GM18511 (cell line): ENCODE measurements around the gene POMGNT1.
A peak's percentile ranks its signal among the peaks of the same experiment; 100 is the strongest.

ENCODE experiments used
- ATAC-seq: cut with Tn5 transposase; IDR thresholded peaks from one replicate; pipeline ENCODE4 v1.9.1; 2021; ENCODE audit warnings: mild to moderate bottlenecking, moderate library complexity; ENCODE audit not compliant: unreplicated experiment

Gene POMGNT1

DNA sequence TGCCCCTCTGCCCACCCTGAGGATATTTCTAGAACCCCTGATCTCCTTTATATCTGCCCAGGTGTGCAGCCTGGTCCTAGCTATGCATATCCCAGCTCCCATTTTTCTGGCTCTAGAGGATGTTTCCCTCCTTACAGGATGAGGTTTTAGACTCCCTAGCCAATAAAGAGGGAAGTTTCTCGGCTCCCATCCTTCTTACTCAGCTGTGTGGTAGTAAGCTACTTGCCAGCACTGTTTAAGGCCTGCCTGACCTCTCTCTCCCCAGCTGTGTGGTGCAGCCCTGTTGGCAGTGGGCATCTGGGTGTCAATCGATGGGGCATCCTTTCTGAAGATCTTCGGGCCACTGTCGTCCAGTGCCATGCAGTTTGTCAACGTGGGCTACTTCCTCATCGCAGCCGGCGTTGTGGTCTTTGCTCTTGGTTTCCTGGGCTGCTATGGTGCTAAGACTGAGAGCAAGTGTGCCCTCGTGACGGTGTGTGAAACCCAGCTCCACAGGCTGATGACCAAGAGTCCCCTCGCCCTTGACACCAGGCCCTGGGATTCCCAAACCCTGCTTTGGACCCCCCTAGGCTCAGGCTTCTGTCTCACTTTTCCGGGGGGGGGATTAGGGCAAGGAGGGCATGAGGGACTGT is 14.2 kb downstream of the POMGNT1 start:
- no peak for ATAC-seq

DNA sequence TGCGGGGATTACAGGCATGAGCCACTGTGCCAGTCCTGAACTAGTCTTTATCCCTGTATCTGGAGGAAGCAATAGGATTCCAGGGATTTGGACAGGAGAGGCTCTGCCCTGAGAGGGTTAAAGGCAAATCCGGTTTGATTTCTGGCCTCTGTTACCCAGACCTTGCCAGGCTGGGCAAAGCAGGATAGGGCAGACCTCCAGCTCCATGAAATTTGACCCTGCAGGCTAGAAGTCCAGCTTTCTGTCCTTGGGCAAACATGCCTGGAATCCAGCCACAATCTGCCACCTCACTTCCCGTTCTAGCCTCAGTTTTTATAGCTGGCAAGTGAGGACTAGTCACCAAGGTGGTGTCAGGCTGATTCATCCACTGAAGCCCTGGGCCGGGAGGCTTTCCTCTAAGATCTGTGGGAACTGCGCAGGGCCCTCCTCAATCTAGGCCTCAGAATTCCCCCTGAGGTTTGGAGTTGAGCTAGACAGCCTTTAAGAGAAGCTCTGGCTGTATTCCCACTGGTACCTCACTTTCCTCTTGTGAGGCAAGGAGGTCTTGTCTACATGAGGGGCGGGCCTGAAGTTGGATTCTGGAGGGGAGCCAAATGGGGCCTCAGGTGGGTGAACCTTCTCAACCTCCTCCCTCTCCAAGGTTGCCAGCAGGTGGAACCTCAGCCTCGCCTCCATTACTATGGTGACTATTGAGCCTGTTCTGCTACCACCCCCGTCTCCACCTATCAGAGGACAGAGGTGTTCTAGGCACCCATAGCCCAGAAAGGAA is 15.0 kb downstream of the POMGNT1 start:
- no peak for ATAC-seq

DNA sequence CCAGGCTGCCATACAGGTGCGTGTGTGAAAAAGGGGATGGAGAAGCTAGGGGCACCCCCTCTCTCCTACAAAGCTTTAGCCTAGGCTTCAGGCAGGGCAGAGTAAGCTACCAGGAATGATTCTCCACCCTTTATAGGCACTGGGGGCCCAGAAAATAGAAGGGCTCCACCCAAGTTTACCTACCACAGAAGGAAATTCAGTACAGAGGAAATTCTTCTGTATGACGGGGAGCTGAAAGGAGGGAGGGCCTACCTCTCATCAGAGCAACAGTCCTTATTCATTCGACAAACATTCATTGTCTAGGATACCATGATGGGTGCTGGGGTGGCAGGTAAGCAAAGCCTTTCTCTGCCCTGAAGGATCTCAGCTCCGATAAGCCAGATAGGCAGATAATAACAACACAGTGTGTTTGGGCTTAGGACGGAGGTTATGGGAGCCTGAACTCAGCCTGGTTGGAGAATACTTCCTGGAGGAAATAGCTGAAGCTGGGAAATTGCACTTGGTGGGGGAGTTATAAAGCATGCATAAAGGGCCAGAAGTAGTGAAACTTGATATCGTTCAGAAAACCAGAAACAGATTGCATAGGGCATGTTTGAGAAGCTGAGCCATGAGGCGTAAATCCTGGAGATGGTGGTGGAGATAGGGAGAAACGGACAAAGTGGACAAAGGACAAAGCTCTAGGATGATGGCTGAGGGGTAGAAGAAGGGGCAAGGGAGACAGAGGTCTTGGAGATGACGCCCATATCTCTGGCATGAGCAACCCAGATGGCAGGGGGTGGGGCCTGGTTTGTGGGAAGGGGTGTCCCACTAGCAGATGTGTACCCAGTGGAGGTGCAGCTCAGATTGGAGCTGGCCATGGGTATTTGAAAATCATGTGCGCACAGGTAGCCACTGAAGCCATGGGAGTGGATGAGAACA is 16.6 kb downstream of the POMGNT1 start:
- no peak for ATAC-seq

DNA sequence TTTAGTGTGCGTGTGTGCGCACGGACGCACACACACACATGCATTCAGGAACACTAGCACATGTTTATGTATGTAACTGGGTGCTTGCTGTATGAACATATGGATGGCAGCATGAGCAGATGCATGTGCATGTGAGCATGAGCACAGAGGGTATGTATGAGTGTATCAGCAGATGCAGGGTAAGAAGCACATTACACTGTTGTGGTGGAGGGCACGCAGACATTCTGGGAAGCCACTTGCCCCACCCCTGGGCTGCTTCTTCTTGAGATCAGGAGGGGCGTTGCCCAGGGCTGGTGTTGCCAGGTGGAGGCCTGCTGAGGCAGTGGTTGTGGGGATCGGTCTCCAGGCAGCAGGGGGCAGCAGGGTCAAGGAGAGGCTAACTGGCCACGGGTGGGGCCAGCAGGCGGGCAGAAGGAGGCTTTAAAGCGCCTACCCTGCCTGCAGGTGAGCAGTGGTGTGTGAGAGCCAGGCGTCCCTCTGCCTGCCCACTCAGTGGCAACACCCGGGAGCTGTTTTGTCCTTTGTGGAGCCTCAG is 18.1 kb downstream of the POMGNT1 start:
- ATAC-seq: no peak

DNA sequence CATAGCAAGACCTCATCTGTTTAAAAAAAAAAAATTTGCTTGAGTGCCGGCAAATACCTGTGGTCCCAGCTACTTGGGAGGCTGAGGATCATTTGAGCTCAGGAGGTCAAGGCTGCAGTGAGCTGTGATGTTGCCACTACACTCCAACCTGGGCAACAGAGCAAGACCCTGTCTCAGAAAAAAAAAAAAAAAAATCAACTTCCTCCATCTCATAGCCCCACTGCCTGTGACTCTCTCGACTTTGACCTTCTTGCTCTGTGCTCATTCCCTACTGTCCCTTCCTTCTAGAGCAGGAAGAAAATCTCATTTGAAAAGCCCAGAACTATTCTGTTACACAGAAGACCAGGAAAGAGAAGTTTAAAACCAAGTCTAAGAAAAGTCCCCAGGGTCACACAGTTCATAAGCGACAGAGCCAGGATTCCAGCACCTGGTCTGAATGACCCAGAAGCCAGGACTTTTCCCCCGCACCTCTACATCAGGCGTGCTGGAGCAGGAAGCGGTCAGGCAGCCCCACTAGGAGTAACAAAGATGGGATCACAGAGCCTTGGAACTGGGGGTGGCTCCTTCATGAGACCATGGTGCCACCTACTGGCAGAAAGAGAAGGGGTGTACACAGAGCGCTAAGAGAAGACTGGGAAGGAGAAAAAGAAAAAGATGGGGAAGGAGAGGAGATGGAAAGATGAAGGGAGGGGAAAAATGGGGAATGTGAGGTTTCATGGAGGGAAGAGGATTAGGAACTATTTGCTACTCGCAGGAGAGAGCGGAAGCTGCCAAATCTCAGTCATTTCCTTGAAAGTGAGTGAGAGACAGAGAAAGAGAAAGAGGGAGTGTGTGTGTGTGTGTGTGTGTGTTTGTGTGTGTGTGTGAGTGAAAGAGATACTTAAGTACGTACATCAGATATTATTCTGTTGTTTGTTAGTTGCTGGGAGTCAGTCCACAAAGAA is 18.8 kb downstream of the POMGNT1 start:
- peak; percentile 68 for ATAC-seq

DNA sequence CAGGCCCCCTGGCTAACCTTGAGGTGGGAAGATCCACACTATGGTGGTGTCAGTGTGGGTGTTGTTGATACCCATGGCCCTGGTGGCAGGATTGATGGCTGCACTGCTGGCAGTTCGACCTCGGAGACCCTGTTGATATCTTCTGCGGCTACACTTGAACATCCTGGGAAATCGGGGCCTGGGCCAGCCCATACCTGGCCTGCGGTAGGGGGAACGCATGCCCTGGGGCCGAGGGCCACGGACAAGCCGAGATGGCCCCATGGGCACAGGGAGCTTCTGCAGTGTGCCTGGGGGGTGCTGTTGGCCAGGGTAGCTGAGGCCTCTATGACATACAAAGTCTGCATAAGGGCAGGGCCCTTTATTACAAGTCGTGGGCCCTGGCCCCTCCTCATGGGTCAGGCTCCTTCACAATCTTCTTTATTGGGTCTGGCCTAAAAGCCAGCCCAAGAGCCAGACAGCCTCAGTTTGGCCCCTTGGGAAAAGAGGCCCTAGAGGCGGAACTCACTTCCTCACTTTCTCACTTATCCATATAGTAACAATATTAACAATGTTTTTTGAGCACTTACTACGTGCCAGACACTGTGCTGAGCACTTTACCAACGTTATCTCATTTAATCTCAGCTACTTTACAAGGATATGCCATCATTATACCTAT is 21.9 kb downstream of the POMGNT1 start, which contains the start of gene P3R3URF:
P3R3URF (minus strand) TSS at position 278 of the 655 bp plus-strand sequence; CDS start at position 261, 17 bp downstream.
- no peak for ATAC-seq

DNA sequence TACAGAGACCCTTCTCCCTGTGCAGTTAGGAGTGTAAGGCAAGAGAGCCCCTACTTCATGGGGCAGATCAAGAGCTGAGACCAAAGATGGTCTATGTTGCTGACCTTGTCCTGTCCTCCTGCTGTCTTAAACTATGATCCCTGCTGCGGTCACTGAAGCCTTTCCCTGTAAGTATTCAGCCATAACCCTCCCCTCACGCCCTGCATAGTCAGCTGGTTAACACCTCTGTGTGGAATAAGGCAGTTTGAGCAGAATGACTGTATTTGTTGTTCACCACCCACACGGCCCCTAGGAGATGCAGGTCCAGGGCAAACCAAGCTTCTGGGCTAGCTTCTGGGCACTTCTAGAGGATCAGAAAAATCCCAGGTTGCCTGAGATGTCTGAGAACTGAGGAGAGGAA is 23.0 kb downstream of the POMGNT1 start:
- ATAC-seq: no peak

DNA sequence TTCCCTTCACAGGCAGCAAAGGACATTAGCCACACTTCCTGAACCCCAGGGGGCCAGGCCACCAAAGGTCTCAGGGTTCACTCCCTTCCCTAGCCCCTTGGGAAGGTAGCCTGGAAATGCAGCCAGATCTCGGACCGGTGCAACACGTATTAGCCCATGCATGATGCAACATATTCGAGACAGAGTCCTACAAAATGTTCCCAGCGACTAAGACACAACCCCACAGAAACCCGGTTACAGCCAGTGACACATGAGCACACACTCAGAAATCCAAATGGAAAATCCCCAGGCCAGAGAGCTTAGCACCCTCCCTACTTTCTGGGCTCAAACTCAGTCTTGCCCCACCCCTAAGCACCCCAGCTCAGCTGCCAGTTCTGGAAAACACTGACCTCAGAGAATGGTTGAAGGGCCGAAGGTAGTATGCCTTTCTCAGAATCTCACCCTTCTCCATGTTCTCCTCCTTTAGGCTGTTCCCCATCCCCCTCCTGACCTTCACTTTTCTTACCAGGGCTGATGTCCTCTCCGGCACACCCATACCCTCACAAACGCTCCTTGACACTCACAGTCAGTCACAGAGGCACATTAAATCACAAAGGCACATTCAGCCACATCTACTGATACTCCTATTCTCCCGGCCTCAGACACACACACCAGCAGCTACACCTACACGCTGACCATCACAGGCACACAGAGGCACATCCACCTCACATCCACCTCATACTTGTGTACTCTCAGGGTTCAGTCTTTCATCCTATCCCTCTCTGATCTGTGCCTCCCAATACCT is 23.6 kb downstream of the POMGNT1 start, which contains the start of gene TSPAN1:
TSPAN1 (plus strand) TSS at position 640 of the 784 bp plus-strand sequence. CDS start 6,021 bp downstream, outside the sequence.
- ATAC-seq: no peak

DNA sequence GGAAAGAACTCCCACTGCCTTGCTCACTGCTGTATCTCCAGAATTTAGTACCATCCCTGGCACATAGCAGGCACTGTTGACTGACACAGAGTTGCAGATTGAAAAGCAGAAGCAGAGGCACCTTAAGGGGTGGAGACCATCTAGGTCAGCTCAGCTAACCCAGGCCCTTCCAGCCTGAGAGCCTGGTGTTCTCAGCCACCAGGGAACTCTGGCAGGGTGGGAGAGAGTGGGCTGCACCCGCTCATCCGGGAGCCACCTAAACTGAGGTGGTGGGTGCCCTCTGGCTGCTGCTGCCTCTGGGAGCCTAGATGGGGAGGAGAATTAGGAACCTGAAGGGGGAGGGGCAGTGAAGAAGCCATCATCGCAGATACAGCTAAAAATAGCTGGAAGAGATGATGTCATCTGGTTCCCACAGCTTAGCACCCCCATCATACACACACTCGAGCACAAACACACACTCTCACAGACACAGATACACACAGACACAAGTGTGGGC is 24.8 kb downstream of the POMGNT1 start:
- no peak for ATAC-seq

DNA sequence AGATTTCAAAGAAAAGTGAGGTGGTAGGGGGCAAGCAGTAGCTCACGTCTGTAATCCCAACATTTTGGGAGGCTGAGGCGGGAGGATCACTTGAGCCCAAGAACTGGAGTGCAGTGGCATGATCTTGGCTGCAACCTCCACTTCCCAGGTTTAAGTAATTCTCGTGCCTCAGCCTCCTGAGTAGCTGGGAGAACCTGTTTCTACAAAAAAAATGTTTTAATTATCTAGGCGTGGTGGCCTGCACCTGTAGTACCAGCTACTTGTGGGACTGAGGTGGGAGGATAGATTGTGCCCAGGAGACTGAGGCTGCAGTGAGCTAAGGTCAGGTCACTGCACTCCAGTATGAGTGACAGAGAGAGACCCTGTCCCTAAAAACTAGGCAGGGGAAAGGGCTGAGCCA is 25.9 kb downstream of the POMGNT1 start:
- ATAC-seq: no peak

DNA sequence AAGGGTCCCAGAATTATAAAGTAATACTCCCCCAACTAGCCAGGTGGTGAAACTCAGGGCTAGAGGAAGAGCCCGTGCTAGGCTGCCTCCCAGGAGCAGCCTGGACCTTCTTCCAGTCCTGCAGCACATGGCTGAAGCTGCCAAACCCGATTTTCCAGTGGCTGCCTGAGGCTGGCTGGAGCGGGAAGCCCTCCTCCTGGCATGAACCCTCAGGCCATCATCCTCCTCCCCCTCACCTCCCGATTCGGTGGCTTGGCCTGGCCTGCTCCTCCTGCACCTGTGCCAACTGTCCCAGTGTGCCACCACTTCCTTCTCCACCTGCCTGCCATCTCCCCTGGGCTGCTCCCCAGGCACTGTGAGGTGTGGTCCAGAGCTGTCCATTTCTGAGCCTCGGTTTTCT is 26.4 kb downstream of the POMGNT1 start:
- no peak for ATAC-seq

DNA sequence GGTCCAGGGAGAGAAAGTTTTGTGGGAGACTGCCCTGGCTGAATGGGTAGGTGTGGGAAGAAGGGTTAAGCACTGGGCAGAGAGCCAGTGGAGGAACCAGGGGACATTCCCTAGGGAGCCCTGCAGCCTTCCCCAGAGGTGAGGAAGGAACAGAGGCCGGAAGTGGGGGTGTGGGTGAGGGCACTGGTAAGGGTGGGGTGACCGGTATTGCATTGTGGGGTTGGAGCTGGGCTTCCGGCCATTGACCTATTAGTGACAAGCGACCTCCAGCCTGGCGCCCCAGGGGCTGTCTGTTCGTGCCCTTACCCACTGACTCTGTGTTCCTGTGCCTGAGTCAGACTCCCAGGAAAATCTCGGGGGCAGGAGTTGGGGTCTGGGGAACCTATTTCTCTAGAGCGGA is 26.9 kb downstream of the POMGNT1 start:
- no peak for ATAC-seq

DNA sequence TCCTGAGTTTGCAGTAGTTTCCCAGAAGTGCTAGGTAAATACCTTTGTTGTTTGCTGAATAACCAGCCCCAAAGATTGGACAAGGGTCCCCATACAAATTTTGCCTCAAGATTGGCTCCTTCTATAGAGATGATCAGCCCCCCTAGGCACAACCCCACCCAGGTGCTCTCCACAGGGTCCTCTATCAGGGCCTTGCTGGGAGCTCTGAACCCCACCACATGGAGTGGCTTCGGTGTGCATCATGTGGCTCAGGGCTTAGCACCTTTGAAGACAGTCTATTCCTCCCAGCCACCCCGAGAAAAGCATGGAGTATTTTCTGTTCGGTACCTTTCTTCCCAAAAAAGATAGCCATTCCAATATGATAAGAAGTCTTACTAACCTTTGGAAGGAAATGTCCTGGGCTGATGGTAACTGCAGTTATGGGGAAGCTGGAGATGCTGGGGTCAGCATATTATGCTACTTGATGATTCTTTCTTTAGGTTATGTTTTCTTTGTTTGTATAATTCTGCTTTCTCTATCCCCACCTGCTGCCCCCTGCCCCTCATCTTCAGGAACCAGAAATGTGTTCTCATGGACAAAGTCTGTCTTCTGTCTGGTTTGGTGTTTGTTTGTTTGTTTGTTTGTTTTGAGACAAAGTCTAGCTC is 28.3 kb downstream of the POMGNT1 start:
- no peak for ATAC-seq

DNA sequence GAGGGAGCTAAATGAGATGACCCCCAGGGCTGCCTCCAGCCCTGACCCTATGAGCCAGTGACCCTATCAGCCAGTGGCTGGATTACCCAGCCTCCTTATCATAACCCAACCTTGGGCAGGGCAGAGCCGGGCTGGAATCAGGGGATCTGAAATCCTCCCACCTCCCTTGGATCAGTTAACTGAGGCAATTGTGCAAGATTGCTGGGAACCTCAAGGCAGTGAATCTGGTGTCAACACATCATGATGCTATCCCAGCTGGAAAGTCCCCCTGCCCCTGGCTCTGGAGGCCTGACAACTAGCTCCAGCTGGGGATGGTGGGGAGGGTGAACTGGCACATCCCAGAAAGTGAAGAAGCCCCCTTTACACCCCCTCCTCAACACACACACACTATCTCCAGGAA is 29.8 kb downstream of the POMGNT1 start:
- ATAC-seq: no peak

DNA sequence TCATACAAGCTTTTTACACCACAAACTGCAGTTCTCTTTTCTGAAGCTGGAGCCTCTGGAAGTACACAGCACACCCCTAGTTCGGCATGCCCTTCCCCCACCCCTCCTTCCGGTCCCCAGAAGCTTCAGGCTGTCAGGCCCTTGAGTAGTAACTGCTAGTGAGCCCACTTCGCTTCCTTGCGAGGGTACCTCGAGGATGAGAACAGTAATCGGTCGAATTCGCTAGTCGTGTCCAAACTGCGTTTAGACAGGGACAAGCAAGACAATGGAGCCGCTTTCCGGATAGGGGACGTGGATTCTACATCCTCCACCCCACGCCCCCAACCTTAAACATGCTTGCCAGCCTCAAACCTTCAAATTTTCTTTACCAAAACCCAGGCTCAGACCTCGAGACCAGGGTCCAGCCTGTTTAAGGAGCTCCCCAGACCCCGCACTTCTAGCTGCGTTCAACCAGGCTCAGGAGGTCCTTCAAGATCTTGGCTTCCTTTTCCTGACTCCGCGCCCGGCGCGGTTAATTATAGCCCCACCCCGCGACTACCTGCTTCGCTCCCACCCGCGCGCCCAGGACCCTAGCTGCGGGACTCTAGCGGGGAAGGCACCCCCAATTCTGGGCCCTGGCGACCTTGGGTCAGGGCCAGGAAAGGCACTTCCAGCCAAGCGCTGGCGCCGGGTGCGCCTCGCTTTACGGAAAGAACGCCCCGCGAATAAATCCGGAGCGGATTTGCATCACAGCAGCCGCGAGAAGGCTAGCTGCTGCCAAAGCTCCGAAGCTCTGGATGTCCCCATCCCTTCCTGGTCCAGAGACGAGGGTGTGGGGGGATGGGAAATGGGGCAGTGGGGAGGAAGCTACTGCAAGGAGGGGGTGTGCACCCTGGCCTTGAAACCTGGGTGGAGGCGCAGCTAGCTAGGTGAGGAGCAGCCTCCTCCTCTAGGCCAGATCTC is 31.4 kb downstream of the POMGNT1 start:
- no peak for ATAC-seq

DNA sequence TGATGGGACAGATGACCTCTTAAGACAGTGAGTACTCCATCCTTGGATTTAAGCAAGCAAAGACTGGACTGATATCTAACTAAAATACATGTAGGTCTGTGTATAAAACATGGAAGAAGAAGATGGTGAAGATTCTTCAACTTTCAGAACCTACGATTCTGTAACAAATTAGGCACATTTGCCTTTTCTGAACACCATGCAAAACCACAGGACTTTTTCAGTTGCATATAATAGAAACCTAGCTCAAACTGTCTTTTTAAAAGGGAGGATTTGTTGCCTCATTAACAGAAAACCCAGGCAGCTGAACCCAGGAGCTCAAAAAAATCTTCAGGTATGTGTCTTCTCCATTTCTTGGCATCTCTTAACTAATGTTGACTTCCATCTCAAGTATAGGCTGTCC is 38.0 kb downstream of the POMGNT1 start:
- ATAC-seq: no peak

DNA sequence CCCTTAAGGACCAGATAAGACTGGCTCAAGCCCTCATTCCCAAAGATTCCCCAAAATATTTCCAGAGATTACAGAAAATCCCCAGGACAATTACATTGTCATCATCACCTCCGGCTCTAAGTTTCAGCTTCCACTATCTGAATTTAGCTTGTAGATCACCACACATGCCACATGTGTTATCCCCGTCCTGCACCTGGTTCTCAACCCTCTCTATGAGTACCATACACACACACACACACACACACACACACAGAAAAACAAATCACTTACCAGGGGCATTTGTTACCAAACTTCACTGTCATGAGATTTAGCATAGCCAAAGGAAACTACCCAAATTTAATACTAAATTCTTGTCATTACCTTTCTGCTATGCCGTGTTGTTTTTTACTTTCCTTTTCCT is 38.7 kb downstream of the POMGNT1 start:
- ATAC-seq: no peak
